ENCODE data around the gene TAGLN. TPM values are rescaled to one million over a fixed set of nuclear protein-coding genes. Genes with fewer than 3 reads are reported as not detected.

TAGLN gene
- total and polyA plus RNA-seq, 2 of the 8 experiments (the other 6 are each of a cell fraction or from before 2014, with no cell fraction given) = 140 to 300 TPM

GRCh38 chr11:117217141-117218084 lies 18.2 kb downstream of the TAGLN start (continued):
- no peak for TF ChIP-seq CHD7 (IDR thresholded peaks at IDR 0.05; ENCODE audit: insufficient replicate concordance, low read length)
